H1 (cell line): ENCODE measurements around the gene VPS13C. TPM values are rescaled to one million over a fixed set of nuclear protein-coding genes. Genes with fewer than 3 reads are reported as not detected.

Experiments
- MAFK ChIP-seq: IDR thresholded peaks from 2 replicates; pipeline ENCODE4 v1.6.1; 2012; ENCODE audit warnings: low read depth, mild to moderate bottlenecking, improper control_type of control experiment, low read length
- polyA plus RNA-seq, 7 experiments: library from polyadenylated mRNA; depleted of rRNA in 3 of 7; stranded (reverse) in 5 of 7; unstranded in 2 of 7; fragments of >200 nt in 5 of 7; fragments of 200-250 nt in 2 of 7; gene quantifications; 1 replicate in 5 of 7; 2 replicates in 1 of 7; 4 replicates in 1 of 7; pipeline versions ENCODE4 v1.2.1 to v1.2.3, GENCODE V29; 2011 to 2013; ENCODE audit warnings: missing spikeins in 2 of 7, mixed read lengths in 2 of 7
- total RNA-seq: library from RNA; stranded (reverse); fragmentation: NEBNext Ultra II Directional; extraction: Animal tissue kit (Norgen Biotek cat#: 25700); gene quantifications from 2 replicates; pipeline ENCODE4 v1.2.1, GENCODE V29; 2021

Gene VPS13C
- total and polyA plus RNA-seq, 2 of the 8 experiments (the other 6 are each of a cell fraction or from before 2014, with no cell fraction given): 4.8 to 18.8 TPM

GRCh38 chr15:61830536-61831330 is 229.5 kb downstream of the VPS13C start (continued):
- no peak for TF ChIP-seq MAFK
